Midbrain (tissue), 1 donor: ENCODE data around the gene HAPLN3.

Experiments used
- DNase-seq: peaks from one replicate; lab custom pipeline; 2025; lab: John Stamatoyannopoulos, UW

HAPLN3 gene

GRCh38 chr15:88911766-88912118, 16.4 kb upstream of the HAPLN3 start:
- no peak for DNase-seq

- DNase-seq, result no peak
Observed at GRCh38 chr15:88909956-88910831, 14.8 kb upstream of the HAPLN3 start.

GRCh38 chr15:88908697-88909621, 13.6 kb upstream of the HAPLN3 start:
- DNase-seq, result no peak

DNA sequence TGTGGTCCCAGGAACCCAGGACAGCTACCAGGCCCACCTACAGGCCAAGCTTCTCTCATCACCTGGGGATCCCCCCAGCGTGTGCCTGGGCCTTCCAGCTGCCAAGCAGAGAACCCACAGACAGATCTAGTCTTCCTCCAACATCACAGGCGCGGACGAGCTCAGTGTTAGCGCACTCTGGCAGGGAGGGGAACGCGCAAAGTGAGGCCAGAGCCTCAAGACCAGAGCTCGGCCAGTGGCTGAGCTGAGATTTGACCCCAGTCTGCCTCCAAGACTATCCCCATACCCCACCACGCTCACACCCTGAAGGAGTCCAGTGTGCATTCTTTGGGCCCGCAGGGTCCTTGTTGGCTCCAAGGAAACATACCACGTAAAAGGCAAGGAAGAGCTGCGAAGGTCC, 12.8 kb upstream of the HAPLN3 start:
- no peak for DNase-seq

- DNase-seq, result no peak
Observed at GRCh38 chr15:88907111-88907510, 11.8 kb upstream of the HAPLN3 start.

- DNase-seq, result no peak
Observed at GRCh38 chr15:88906551-88906950, 11.2 kb upstream of the HAPLN3 start.

GRCh38 chr15:88906130-88906529, 10.8 kb upstream of the HAPLN3 start:
- no peak for DNase-seq

- DNase-seq, result no peak
Observed at GRCh38 chr15:88905576-88905975, 10.2 kb upstream of the HAPLN3 start.

DNA sequence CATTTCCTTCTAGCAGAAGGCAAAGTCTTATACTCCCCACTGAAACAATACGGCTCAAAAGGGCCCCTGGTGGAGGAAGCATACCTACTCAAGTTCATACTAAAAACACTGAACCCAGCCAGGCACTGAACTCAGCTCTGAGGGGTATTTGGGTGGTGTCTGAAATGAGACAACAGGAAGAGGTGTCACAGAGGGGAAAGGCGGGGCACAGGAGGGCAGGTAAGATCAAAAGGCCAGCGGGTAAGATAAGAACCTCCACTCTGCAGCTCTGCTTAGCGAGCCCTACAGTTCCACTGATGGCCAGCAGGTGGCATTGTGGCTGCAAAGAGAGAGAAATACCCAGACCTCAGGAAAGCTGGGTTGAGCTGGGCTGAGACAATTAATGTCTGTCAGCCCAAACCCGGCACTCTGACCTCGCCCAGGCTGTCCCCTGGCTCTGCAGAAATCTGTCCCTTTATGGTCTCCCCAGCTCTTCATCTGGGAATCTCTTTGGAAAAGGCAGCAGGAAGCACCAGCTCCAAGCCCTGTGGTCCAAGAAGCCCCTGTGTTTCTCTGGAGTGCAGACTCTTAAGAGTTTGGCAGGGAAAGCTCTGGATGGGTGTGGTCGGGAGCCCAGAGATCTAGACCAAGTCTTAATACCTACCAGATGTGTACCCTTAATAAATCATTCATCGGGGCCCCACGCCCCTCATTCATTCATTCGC, 9.4 kb upstream of the HAPLN3 start:
- peak; percentile 87 for DNase-seq

DNA sequence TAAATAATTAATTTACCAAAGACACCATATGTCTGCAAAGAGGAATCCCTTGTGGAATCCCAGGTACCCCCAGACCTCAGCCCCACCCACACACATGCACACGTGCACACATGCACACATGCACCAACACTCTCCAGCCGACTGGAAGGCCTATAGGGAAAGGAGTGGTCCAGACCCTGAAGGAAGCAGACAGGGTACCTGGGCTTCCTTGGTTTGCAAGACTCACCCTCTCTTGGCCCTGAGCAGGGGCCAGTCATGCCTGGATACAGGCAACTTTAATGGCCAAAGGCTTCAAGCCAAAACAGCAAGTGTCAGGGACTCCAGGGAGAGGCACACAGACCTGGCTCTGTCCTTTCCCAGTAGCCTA, 8.9 kb upstream of the HAPLN3 start:
- no peak for DNase-seq

- no peak for DNase-seq
Observed at GRCh38 chr15:88902846-88903245, 7.5 kb upstream of the HAPLN3 start.

DNA sequence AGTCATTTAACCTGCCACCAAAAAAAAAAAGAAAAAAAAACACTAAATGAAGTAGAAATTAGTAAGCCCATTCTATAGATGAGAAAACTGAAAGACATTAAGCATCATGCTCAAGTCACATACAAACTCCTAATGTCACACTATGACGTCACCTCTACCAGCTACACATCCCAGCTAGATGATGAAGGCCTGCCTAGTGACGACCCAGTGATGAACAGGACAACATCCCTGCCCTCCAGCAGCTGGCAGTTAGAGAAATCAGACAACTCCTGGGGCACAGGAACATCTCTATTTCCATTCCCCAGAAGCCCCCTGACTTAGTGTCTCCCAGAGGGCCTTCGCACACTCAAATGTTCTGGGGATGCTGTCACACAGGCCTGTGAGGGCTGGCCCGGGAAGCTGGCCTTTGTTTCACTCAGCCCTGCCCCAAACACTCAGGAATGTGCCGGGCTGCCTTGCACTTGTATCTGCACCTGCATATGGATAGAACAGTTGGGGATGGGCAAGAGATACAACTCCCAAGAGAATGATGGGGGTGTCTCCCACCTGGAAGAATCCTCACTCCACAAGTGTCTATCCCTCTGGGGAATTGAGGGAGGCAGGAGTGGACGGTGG, 7.0 kb upstream of the HAPLN3 start:
- no peak for DNase-seq

GRCh38 chr15:88901508-88902220, 6.3 kb upstream of the HAPLN3 start:
- DNase-seq, result no peak

- no peak for DNase-seq
Observed at GRCh38 chr15:88900982-88901418, 5.7 kb upstream of the HAPLN3 start.

GRCh38 chr15:88900309-88900981, 5.1 kb upstream of the HAPLN3 start:
- no peak for DNase-seq

DNA sequence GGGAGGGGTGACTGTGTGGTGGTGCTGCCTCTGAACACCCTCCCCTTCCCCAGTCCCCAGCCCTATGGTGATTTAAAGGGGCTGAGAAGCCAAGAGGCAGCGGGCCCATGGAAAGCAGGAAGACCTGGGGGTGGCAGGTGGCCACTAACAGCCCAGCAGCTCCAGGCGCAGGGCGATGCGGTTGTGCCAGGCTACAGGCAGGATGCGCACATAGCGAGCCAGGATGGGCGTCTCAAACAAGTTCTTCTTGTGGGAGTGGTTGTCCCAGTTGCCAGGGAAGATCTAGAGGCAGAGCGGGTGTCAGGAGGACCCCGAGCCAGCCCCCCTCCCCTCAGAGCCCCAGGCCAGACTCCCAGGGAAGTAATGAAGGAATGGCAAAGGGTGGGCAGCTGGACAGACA, 3.9 kb upstream of the HAPLN3 start:
- no peak for DNase-seq

GRCh38 chr15:88898736-88899135, 3.4 kb upstream of the HAPLN3 start:
- DNase-seq, result no peak

- peak; percentile 13 for DNase-seq
Observed at GRCh38 chr15:88897456-88898194, 2.3 kb upstream of the HAPLN3 start.

DNA sequence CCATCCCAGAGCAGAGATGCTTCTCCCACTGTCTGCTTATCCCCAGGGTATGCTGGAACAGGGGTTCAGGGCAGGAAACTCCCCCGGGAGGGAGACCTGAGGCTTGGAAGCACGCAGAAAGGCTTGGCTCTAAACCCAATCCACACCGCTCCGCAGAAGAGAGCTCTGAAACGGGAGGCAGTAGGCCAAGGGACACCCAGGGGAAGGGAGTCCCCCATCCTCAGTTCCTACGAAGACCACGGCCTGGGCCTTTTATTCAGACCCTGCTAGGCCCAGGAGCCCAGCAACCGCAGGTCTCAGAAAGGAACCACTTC, 1.8 kb upstream of the HAPLN3 start:
- DNase-seq, result no peak

DNA sequence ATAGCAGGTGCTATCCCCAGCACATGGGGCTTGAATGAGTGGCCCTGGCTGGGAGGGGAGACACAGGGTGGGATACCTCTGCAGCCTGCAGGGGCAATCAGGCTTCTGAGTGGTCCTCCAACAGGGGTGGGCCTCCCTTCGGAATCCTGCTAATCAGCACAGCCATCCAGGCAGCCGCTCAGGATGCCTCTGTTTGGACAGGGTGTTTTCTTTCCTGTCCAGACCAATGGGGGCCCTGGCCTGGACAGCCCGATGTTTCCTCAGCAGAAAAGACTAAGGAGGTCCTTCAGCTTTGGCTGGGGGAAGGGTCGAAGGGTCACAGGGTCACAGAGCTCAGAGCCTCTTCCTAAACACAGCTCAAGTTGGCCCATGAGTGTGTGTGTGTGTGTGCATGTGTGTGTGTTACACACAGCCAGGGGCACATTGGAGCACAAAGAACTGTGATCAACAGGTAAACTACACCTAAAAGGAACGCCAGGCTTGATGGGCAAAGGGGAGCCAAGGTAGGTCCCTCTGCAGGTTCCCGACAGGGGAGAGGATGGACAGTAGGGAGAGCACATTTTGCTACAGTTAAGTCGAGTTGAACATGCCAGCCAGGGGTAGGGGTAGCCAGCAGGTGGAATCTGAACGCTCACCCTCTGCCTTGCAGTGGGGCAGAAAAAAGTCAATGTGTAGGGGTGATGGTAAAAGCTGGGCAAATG, 1.1 kb upstream of the HAPLN3 start:
- DNase-seq, result no peak
